HG03025 (cell line): Measurements from ENCODE around the gene ZBTB20.

ENCODE experiments used
- ATAC-seq: cut with Tn5 transposase; IDR thresholded peaks from one replicate; pipeline ENCODE4 v1.9.1; 2021; ENCODE audit warnings: mild to moderate bottlenecking, moderate library complexity; ENCODE audit not compliant: unreplicated experiment, low FRiP score

Gene ZBTB20

DNA sequence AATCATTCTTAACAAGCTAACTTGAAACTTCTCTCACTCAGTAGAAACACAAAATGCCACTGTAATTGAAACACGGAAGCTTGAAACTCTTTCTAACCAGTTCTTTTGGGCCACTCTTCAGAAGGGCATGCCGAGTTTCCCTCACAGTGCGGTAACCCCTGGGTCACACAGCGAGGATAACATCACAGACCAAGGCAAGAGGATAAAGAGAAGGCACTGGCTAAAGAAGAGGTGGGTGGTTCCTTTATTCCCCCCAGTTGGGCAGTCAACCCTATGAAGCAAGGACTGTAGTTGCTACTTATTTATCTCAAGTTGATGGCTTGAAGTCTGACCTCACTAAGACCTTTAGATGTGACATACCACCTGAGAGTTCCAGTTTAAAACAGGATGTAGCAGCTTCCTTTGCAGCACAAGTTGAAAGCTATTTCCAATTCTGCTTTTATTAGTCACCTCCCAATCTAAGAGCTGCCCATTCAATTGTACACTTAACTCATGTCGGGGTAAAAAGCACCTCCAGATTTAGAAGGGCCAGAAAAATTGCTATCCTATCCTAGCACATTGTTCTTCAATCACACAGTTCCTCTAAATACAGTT, 580.8 kb downstream of the ZBTB20 start:
- ATAC-seq: no peak

DNA sequence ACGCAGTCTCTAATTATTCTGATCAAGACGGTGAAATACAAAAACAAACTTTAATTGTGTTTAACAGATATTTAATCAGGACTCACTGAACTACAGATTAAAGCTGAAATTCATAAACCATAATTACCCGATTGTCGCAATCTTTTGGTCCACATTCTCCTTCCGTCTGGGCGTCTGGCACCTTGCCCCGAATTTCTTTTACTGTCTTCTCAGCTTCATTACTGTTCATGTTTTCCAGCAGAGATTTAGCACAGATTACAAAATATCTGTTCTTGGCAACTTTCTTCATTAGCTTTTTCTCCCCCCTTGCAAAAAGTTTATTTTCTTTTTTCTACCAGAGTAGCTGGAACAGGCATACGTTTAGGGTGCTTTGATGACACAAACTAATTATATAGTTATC, 581.9 kb downstream of the ZBTB20 start:
- no peak for ATAC-seq

DNA sequence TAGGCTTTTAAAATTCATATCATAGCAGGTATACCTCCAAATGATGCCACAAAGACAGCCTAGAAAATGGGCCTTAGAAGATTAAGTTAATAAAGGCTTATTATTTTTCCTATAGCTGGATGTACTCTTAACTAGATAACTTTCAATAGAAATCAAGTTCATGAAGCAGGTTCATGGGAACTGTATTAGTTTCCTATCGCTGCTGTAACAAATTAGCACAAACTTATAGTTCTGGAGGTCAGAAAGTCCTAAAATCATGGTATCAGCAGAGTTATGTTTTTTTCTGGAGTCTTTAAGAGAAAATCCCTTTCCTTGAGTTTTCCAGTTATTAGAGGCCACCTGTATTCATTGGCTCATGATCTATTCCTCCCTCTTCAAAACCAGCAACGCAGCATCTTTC, 583.4 kb downstream of the ZBTB20 start:
- ATAC-seq: no peak

DNA sequence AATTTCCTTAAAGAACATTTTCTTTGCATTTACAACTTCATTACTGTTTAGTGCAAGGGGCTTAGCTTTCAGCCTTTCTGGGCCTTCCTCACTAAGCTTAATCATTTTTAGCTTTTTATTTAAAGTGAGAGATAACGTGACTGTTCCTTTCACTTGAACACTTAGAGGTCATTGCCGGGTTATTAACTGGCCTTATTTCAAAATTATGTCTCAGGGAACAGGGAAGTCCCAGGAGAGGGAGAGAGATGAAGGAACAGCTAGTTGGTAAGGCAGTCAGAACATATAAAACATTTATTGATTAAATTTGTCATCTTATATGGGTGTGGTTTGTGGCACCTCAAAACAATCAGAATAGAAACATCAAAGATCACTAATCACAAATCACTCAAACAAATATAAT, 584.5 kb downstream of the ZBTB20 start:
- no peak for ATAC-seq

DNA sequence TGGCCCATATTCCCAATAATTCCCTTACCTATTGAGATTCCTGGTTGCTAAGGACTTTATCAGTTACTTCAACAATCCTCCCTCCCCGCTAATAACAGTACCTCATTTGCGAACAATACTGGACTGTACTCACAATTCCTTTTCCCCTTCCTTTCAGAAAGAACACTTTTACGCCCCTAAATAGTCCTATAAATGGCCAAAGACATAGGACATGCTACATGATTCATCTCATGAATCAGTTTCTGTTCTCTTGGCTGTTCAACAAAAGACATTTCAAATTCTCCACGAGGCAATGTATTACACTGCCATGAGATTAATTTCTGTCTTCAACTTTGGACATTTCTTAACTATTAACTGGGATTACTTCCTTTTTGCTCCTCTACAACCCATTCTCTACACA, 588.8 kb downstream of the ZBTB20 start:
- no peak for ATAC-seq

DNA sequence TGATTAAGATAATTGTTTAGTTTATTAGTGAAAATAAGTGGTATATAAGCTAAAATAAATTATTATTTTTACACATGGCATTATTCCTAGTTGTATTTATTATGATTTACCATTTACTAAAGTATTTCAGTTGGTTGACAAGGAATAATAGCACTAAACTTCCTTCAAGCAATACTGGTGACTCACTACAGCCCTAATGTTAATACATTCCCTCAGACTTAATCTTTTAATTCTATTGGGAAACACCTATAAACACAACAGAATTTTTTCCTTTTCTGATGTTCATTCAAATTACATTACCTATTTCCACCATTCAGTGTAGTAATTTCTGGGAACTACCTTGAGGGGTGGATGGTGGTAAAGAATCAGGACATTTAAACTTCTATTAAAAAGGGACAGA, 589.3 kb downstream of the ZBTB20 start:
- no peak for ATAC-seq

DNA sequence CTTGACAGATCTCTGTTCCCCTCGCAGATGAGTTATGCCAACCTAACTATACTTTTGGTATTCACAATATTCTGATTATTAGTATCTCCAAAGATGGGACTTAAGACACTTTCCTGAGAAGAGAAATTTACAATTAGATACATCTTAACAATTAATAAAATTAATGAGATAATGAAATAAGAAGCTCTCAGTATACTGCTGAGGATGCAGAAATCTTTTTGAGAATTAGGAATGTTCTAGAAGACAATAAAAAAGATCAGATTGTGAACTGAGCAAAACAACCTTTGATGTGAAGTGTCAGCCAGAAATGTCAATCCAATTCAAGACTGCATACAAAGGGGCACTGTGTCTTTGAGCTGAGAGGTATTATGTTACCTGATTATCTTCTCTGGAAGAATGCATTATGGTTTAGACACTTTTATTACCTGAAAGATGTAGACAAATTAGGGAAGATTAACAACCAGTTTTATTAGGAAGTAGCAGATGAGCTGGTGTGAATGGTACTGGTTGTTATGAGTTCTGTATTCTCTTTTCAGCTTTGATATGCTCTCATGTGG, 590.4 kb downstream of the ZBTB20 start:
- no peak for ATAC-seq

DNA sequence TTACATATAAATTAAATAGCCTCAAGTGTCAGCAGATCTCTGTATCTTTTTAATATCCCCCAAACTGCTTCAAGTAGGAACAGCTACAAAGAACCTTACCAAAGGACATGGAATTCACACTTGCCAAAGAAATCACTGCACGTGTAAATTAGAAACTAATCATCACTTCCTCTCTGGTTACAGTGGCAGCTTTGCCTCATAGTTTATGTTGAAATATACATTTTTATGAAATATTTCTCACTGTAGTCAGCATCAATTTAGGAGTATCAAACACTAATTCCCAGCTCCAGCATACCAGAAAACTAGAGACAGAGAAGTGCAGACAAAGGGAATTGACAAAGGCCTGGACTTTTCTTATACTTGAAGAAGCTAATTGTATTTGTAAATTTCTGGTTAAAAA, 592.4 kb downstream of the ZBTB20 start:
- ATAC-seq: no peak

DNA sequence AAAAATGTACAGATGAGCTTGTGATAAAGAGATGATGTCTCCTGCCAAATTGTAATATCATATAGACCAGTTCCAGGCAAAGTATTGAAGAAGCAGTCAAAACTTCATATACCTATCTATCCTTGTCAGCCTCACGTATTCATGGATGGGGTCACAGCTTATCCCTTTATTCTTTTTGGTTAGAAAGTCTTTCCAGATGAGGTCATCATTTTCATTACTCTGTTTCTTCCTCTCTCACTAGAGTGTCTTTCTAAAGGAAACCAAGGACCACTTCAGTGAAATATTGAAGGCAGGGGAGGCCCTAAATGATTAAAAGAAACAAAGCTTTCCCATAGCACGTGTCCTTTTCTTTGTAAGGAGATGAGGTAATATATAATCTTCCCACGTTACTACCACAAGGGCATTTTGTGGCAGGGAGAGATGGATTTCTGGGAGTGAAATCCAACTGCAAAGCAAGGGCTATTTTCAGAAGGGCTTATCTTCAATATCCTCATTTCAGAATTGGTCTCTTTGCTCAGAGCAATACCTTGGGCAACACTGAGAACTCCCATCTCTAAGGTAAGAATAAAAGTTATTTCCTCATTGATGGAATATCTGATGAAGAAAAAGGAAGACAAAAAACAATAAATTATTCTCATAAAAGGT, 593.0 kb downstream of the ZBTB20 start:
- no peak for ATAC-seq

DNA sequence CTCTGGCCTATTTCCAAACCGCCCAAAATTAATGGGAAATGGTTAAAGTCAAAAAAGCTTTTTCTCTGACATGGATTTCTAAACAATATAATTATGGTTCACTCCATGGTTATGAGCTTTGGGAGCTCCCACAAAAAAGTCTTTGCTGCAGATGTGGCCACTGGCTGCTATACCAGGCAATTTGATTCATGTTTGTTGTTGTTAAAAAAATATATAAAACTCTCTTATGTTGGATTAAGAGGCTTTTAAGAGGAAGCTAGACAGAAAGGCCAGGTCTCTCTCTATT, 594.6 kb downstream of the ZBTB20 start:
- no peak for ATAC-seq

DNA sequence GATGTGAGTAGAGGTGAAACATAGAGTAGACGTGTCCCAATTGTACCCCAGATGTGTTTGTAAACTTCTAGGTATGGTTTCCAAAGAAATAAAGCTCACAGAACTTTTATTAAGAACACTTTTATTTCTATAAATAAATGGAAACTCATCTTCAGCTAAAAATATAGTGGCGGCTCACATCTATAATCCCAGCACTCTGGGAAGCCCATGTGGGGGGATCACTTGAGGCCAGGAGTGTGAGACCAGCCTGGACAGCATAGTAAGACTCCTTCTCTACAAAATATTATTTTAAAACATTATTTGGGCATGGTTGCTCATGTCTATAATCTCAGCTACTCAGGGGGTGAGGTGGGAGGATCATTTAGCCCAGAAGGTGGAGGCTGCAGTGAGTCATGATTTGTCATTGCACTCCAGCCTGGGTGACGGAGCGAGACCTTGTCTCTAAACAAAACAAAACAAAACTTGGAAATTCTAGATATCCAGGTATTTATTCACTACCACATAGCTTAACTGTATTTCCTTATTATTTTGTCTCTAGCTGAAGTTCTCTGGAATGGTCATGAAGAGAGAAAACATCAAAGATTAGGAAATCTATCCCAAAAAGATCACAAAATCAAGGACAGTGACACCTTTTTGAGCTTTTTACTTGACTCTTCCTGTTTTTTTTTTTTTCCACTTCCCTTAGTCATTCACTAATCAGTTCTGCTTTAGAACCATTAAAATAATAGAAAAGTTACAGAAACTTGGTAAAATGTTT, 595.1 kb downstream of the ZBTB20 start:
- ATAC-seq: no peak

DNA sequence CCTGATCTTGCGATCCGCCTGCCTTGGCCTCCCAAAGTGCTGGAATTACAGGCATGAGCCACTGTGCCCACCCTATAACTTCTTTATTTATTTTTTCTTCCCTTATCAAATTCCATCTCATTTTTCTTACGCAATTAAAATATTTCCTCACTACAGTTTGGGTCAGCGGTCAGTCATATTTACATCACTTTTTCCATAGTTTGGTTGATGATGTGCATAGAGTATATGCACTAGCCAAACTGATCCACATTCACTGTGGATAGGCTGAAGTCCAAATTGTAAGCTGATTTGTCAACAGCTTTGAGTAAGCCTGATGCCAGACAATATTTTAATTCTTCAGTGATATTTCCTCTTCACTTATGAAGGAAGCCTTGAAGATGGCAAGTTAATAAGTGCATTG, 596.9 kb downstream of the ZBTB20 start:
- ATAC-seq: no peak

DNA sequence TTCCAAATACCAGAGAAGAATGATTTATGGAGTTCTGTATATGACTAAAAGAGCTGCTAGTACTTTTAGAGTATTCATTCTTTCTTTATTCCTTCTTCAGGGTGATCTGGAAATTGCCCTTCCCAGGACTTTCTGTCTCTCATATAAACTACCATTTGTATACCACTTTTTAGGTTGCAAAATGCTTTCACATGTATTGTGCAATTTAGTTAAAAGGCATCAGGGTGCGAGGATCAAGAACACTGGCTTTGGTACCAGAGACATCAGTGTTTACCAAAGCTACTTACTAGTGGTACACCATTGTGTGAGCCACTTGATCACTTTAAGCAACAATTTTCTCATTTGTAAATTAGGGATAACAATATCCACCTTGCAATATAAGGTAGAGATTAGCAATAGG, 601.9 kb downstream of the ZBTB20 start:
- no peak for ATAC-seq

DNA sequence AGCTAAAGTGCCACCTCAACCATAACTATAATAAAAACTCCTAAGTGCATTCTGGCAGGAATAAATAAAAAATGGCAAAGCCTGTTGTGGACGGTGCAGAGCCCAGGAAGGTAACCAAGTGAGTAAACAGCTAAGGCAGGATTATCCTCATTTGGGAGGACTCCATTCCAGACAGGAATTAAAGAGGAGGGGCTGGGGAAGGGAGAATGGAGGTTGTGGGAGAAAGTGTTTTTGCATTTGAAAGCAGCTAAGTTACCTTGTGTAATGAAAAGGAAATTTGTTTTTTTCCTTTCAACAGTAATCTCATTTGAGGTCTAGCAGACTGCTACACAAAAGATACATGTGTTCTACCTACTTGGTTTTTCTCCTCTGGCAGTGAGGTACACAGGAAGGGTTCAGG, 604.7 kb downstream of the ZBTB20 start:
- ATAC-seq: no peak

DNA sequence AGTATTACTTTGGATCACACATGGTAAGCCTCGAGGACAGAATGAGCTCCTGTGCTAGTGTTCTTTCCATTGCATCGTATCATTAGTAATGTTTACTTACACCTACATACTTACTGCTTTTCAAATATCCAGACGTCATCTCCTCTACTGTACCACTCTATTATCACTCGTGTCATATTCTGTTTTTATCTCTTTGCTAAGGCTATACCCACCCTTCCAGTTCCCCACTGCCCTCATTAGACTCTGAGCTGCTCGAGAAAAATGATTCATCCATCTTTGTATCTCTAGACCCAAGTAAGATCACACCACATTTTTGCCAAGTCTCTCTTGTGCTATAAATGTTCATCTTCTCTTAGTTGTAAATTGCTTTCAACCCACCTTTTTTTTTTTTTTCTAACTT, 607.6 kb downstream of the ZBTB20 start:
- no peak for ATAC-seq

DNA sequence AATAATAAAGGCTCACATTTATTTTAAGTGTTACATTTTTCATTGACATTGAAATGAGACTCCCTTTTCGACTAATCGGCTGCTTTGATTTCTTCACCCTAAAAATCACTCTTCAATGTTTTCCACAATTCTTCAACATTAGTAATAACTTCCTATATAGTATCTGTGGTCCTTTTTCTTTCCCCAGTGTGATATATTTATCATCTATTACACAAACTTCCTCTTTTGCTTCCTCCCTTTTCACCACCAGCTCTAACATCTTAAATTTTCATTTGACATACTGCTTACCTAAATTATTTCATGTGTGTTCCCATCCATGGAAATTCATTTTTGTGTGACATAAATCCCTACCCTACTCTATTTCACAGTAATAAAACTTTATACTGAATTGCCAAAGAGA, 608.9 kb downstream of the ZBTB20 start:
- no peak for ATAC-seq

DNA sequence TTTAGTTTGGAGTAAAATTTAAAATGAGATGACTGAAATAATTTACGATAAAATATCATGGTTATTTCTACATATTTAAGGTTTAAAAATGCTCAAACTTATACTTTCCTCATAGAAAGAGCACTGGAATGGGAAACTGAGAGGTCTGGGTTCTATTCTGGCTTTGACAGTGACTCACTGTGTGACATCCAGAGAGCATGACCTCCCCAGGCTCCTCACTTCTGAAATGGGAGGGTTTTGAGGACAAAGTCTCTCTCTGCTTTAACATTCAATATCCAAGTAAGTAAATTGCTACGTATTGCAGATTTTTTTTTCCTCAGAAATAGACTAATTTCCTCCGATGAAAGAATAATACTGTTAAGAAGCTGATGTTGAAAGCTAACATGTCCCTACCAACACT, 618.6 kb downstream of the ZBTB20 start:
- no peak for ATAC-seq

DNA sequence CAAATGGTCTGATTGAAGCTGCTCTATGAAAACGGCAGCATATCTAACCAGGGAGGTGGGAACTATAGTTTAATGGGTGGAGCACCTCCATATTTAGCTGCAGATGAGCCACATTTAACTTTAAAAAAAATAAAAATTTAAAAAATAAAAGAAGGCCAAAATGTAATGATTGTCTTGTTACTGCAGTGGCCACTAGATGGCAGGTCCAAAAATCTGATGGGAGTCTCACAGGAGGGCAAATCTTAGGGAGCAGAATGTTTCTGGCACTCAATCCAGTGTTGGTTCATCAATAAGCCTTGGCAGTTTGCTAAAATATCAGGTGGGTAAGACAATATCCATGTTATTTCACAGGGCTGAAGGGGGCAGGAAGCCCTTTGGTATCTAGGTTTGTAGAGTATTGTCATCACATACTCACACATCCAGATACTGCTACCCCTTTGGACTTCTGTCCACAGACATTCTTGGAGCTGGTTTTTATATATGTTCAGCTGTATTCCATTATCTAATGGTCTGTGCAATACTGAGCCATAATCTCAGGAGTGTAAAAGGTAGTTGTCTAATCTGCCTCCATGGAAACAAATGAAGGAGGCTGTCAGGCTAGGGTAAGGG, 619.9 kb downstream of the ZBTB20 start:
- ATAC-seq: no peak

DNA sequence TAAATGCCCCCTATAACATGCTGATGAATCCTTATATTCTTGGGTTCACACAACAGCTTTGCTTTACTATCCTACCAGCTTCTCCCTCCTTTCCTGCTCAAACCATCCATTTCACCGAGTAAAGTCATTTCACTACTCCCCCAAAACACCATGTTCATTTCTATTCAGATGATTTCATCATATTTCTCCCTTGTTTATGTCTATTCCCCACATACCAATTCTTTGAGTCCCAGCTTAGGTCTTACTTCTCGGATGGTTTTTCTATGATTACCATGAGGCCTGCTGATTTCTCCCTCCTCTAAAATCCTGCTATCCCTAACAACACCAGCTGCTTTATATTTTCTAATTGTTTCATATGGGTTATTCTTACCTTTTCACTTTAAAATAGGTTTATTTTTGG, 621.8 kb downstream of the ZBTB20 start:
- no peak for ATAC-seq

DNA sequence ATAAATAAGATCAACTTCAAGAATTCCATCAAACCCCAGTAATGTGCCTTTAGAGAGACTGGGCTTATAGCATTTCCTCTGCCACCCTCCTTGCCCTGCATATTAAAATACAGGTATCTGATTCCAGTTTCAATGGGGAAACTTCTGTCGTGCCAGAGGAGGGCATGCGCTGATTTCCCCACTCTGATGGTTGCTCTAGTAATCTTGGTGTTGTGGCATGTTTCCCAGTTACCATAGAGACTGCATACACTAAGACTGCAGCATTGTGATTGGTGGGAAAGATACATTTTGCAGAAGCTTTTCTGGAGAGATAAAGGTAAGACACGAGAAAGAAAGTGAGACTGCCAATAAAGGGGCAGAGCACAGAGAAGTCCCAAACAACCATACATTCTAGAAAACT, 627.7 kb downstream of the ZBTB20 start:
- ATAC-seq: no peak

DNA sequence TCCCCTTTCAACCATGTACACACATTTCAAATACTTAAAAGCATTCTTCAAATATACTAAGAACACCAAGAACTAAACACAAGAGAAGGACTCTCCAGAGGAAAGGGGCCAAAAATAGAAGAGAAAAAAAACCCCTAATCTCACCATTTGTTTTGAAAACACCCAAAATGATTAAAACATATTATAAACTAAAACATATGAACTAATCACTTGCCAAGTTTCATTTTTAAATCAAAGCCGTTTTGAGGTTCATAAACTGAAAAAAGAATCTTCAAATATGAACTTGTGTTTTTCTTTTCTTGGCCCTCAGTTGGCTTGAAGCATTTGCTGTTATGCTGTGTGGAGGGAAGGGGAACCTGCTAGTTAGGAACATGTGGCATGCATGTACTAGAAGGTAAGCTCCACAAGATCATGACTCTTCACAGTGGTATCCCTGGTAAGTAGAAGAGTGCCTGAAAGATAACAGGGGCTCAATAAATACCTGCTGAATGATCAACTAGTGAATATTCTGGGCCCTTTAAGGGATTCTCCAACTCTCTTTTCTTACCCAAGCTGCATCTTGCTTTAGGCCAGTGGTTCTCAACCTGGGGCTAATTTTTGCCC, 628.8 kb downstream of the ZBTB20 start:
- no peak for ATAC-seq
